Lower lobe of right lung (tissue), 2 donors: ENCODE data around the gene OPA3. TPM values are rescaled to one million over a fixed set of nuclear protein-coding genes. Genes with fewer than 3 reads are reported as not detected.

Experiments used
- ATAC-seq, 2 donors: fragments of 200-7000 bp; cut with Tn5 transposase; one replicate each; pipeline ENCODE4 v1.9.1; 2020 to 2022; ENCODE audit warnings: mild to moderate bottlenecking in 2 of 2, moderate library complexity in 2 of 2
- DNase-seq: peaks from one replicate; pipeline ENCODE4 v3.0.0-alpha.2; 2020
- H3K27ac ChIP-seq: fragments of 200-600 bp; one replicate; pipeline ENCODE4 v1.8.0; 2022
- H3K27me3 ChIP-seq: fragments of 200-600 bp; one replicate; pipeline ENCODE4 v1.8.0; 2022; ENCODE audit warnings: low read depth
- H3K36me3 ChIP-seq: fragments of 200-600 bp; one replicate; pipeline ENCODE4 v1.8.0; 2022; ENCODE audit warnings: mild to moderate bottlenecking
- H3K4me1 ChIP-seq: fragments of 200-600 bp; one replicate; pipeline ENCODE4 v1.8.0; 2022
- H3K4me3 ChIP-seq: fragments of 200-600 bp; one replicate; pipeline ENCODE4 v1.8.0; 2022; ENCODE audit warnings: mild to moderate bottlenecking
- H3K9me3 ChIP-seq: fragments of 200-600 bp; one replicate; pipeline ENCODE4 v1.8.0; 2022
- intact Hi-C: fragments of 100-400 bp; cut with DNase I; formaldehyde crosslinking; loops from one replicate; pipeline ENCODE4 v1.11.0; 2022
- total RNA-seq: library from RNA; stranded (reverse); fragmentation: NEBNext Ultra II Directional; extraction: Animal tissue kit (Norgen Biotek cat#: 25700); gene quantifications from one replicate; pipeline ENCODE4 v1.2.1, GENCODE V29; 2021
- TF ChIP-seq, protein P1 (sequence below): fragments of 200-600 bp; IDR thresholded peaks from one replicate; pipeline ENCODE4 v1.8.0; 2022; ENCODE audit warnings: antibody characterized with exemption, mild to moderate bottlenecking
- donor health status: DM: no; HTN: yes; CAD: no; lungs with severe emphysema.

OPA3 gene
- total RNA-seq, 1 donor from 2014 or later: 11.3 TPM

DNA sequence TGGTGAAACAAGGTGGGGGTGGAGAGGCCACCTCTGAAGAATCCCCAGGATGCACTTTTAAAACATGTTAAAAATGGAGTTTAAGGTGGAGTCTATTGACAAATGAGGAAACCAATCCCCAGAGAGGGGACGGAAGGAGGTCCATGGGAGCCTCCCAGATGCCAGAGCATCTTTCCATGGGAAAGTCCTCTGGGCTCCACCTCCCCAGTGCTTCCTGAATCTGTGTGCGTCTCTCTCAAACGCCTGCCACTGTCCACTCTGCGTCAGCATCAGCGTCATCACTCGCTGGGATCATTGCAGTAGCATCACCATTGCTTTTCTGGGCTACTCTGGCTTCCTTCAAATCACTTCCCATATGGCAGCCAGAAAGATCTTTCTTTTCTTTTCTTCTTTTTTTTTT, 11.2 kb upstream of the OPA3 start:
- peaks cover 48% of the 10 kb centered on the region for H3K27me3 ChIP-seq
- no peak overlapping the region for H3K27ac ChIP-seq
- H3K4me1 ChIP-seq: peaks cover 33% of the 10 kb centered on the region
- no peak for ATAC-seq
- H3K4me3 ChIP-seq: no peak overlapping the region
- H3K9me3 ChIP-seq: no peaks in the 10 kb centered on the region
- TF ChIP-seq, protein P1, sequence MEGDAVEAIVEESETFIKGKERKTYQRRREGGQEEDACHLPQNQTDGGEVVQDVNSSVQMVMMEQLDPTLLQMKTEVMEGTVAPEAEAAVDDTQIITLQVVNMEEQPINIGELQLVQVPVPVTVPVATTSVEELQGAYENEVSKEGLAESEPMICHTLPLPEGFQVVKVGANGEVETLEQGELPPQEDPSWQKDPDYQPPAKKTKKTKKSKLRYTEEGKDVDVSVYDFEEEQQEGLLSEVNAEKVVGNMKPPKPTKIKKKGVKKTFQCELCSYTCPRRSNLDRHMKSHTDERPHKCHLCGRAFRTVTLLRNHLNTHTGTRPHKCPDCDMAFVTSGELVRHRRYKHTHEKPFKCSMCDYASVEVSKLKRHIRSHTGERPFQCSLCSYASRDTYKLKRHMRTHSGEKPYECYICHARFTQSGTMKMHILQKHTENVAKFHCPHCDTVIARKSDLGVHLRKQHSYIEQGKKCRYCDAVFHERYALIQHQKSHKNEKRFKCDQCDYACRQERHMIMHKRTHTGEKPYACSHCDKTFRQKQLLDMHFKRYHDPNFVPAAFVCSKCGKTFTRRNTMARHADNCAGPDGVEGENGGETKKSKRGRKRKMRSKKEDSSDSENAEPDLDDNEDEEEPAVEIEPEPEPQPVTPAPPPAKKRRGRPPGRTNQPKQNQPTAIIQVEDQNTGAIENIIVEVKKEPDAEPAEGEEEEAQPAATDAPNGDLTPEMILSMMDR: no peak
- H3K36me3 ChIP-seq: peaks cover under 1% of the 10 kb centered on the region
- no peak for DNase-seq
- intact Hi-C loops: no loop called here

DNA sequence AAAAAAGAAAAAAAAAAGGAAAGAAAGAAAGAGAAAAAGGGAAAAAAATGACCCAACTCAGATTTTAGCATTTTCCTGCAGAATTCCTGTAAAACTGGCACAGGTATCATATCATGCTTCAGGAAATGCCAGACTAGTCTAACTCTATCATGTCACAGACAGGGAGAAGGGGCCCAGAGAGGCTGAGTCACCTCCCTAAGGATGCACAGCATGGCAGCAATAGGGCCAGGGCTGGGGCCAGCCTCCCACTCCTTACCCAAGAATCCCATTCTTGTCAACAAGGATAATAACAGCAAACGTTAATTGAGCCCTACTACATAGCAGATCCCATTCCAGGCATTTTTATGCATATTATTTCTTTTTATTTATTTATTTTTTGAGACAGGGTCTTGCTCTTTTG, 8.9 kb upstream of the OPA3 start:
- peaks cover 15% of the 10 kb centered on the region for H3K4me1 ChIP-seq
- H3K4me3 ChIP-seq: no peak overlapping the region
- ATAC-seq: no peak
- no peak overlapping the region for H3K27ac ChIP-seq
- H3K36me3 ChIP-seq: peaks cover 4% of the 10 kb centered on the region
- TF ChIP-seq, protein P1: no peak
- DNase-seq: no peak
- intact Hi-C loops: no loop called here
- peaks cover 32% of the 10 kb centered on the region for H3K27me3 ChIP-seq
- no peaks in the 10 kb centered on the region for H3K9me3 ChIP-seq

DNA sequence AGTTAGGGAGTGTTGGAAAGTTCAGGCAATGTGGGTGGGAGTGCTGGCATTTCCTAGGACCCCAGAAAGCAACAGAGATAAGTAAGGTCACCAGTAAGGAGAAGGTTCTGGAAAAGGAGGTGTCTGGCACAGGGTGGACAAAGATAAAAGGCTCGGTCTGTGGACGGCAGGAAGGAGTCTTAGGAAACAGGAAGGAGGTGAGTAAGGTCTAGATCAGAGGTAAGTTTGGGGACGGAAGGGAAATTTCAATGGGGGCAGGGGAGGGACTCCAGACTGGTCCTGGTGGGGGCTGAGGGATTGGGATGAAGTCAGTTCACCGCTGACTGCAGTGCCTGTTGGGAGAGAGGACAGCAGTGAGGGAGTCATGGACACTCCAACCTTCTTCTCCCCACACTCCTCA, 7.8 kb upstream of the OPA3 start:
- peaks cover 22% of the 10 kb centered on the region for H3K27me3 ChIP-seq
- TF ChIP-seq, protein P1: no peak
- intact Hi-C loops: no loop called here
- H3K9me3 ChIP-seq: no peaks in the 10 kb centered on the region
- peaks cover 4% of the 10 kb centered on the region for H3K4me1 ChIP-seq
- H3K27ac ChIP-seq: no peak overlapping the region
- DNase-seq: no peak
- H3K36me3 ChIP-seq: peaks cover 4% of the 10 kb centered on the region
- no peak for ATAC-seq
- no peak overlapping the region for H3K4me3 ChIP-seq

DNA sequence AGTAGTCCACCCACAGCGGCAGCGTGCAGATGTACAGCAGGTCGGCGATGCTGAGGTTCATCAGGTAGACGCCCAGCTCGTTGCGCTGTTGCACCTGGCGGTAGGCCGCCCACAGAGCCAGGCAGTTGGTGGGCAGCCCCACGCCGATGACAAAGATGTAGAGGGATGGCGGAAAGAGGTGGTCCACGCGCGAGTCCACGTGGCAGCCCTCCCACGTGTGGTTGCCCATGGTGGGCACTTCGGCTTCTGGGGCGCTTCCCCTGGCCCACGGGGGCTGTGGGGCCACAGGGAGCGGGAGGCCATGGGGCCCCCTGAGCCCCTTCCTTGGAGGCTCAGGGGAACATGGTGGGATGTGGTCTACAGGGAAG, 7.0 kb upstream of the OPA3 start:
- H3K27ac ChIP-seq: no peak overlapping the region
- TF ChIP-seq, protein P1: no peak
- DNase-seq (no peak), ATAC-seq (no peak)
- intact Hi-C loops: no loop called here
- H3K4me1 ChIP-seq: no peaks in the 10 kb centered on the region
- H3K9me3 ChIP-seq: no peaks in the 10 kb centered on the region
- H3K4me3 ChIP-seq: no peak overlapping the region
- H3K27me3 ChIP-seq: peaks cover 18% of the 10 kb centered on the region
- peaks cover 4% of the 10 kb centered on the region for H3K36me3 ChIP-seq

DNA sequence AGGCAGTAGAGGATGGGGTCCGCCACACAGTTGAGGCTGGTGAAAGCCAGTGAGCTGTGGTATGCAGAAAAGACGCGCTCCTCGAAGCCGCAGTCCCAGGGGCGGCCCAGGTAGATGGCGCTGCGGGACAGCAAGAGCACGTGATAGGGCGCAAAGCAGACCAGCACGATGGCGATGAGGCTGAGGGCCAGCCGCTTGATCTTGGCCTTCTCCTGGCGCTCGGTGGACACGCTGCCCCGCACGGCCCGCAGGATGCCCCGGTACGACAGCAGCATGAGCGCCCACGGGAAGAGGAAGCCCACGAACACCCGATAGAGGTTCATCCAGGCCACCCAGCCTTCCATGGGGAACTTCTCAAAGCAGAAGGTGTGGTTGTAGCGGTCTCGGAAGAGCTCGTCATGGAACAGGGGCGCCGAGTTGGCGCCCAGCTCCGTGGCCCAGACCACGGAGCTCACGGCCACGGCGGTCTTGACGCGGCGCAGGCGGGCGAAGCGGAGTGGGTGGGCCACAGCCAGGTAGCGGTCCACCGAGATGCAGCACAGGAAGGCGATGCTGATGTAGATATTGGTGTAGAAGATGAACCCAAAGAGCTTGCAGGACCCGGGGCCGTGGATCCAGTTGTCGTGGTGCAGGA, 6.5 kb upstream of the OPA3 start:
- intact Hi-C loops: no loop called here
- TF ChIP-seq, protein P1: peak; percentile 40
- DNase-seq: peak; percentile 68
- H3K27ac ChIP-seq: no peak overlapping the region
- H3K4me3 ChIP-seq: no peak overlapping the region
- ATAC-seq: peak; percentile 66 to 68
- peaks cover 18% of the 10 kb centered on the region for H3K27me3 ChIP-seq
- H3K4me1 ChIP-seq: no peaks in the 10 kb centered on the region
- peaks cover 4% of the 10 kb centered on the region for H3K36me3 ChIP-seq
- no peaks in the 10 kb centered on the region for H3K9me3 ChIP-seq
